ENCODE results near the gene MSI1. TPM values are rescaled to one million over a fixed set of nuclear protein-coding genes. Genes with fewer than 3 reads are reported as not detected.
A peak's percentile ranks its signal among the peaks of the same experiment; 100 is the strongest.

The MSI1 gene
- total RNA-seq (1 to 10 TPM; 2.8 to 9.6 (median 6.4) TPM), polyA plus RNA-seq (1 to 10 TPM; 1.1 to 2.9 TPM)
- long read RNA-seq, donor 1, partial matches to known transcripts, result 1 of 1 reads
- long read RNA-seq, donor 1, other reads (novel, unspliced or antisense), result 0 of 1 reads
- long read RNA-seq, donor 2, partial matches to known transcripts, result 0 of 1 reads
- long read RNA-seq, donor 2, other reads (novel, unspliced or antisense), result 1 of 1 reads
- long read RNA-seq, donor 3, partial matches to known transcripts, result 1 of 4 reads
- long read RNA-seq, donor 3, other reads (novel, unspliced or antisense), result 3 of 4 reads

DNA sequence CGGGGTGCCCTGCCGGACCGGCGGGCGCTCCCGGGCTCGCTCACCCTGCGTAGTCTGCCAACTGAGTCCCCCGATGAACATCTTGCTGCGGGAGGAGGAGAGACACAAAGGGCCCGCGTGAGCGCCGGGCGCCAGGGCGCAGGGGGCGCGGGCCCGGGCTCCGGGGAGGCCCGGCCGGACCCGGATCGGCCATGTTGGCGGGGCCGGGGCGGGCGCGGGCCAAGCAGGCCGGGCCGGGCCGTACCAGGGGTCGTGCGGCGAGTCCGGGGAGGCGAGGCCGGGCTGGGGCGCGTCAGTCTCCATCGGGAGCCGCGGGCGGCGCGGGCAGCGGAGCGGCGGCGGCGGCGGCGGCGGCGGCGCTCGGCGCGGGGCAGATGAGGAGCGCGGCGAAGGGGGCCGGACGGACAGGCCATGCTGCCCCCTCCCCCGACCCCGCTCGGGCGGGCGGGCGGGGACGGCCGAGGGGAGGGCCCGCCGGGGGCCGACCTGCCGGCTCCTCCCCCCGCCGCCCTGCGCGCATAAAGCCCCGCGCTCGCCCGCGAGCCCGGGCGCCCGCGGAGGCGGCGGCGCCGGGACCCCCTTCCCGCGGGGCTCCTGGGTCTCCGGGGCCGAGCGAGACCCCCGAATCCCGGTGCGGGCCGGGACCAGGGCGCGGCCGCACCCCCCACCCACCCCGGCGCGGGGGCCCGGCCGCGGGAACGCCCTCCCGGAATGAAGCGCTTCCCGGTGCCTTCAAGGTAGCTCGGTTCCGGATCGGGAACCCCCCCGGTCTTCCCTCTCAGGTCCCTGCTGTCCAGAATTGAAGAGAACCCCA, at the start of gene MSI1:
Gene MSI1 (minus strand): TSS at position 376 of the 814 bp plus-strand sequence. CDS start 73 bp downstream, at position 303.
- TF ChIP-seq, protein P1, sequence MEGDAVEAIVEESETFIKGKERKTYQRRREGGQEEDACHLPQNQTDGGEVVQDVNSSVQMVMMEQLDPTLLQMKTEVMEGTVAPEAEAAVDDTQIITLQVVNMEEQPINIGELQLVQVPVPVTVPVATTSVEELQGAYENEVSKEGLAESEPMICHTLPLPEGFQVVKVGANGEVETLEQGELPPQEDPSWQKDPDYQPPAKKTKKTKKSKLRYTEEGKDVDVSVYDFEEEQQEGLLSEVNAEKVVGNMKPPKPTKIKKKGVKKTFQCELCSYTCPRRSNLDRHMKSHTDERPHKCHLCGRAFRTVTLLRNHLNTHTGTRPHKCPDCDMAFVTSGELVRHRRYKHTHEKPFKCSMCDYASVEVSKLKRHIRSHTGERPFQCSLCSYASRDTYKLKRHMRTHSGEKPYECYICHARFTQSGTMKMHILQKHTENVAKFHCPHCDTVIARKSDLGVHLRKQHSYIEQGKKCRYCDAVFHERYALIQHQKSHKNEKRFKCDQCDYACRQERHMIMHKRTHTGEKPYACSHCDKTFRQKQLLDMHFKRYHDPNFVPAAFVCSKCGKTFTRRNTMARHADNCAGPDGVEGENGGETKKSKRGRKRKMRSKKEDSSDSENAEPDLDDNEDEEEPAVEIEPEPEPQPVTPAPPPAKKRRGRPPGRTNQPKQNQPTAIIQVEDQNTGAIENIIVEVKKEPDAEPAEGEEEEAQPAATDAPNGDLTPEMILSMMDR (IDR thresholded peaks at IDR 0.05), result no peak
- Histone ChIP-seq H3K27ac (peak within 1 kb of the TSS in 8 of 10 donors; percentile 34 to 69 (median 56)), H3K4me3 (peak within 1 kb of the TSS; percentile 32 to 69 (median 63)), H3K36me3 (no peaks in the 10 kb centered on the region), H3K4me1 (peaks cover 0 to 21% (median 12%) of the 10 kb centered on the region in 9 donors), H3K27me3 (peaks cover 0 to 88% (median 44%) of the 10 kb centered on the region in 7 donors), H3K9me3 (no peaks in the 10 kb centered on the region)
- ATAC-seq (peak in 3 of 8 donors; percentile 22 to 43 (median 38)), DNase-seq (no peak)
- 0 to 1% methylated on average over 51 to 119 of the region's 119 CpGs for WGBS, 2 donors
- intact Hi-C loops (cut with DNase I), result loop anchor here in 1 of 10 donors (10.0 kb wide), 1 partner anchor 46 kb away; no protein-coding TSS in a partner anchor

DNA sequence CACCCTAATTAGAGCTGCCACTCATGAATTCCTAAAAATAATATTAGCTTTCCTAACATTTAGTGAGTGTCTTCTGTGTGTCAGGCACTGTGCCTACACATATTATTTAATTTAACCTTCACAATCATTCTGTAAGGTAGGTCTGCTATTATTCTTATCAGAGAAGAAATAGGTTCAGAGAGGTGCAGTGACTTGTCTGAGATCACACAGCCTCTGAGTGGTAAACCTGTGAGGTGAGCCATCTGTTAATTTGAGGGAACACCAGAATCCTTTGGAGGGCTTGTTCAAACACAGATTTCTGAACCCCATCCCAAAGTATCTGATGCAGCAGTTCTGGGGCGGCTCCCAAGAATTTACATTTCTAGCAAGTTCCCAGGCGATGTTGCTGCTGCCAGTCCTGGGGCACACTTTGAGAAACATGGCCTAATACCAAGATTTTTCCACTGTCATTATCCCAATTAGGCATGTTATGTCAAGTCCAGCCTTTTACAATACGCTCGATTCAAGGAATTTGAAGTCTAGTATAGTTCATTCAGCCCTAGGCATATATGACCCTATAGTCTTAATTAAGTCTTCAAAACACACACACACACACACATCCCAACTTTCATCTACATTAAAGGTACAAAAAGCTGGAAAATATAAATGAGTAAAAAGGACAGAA, 49.1 kb upstream of the MSI1 start:
- DNase-seq (no peak), ATAC-seq (no peak)
- Histone ChIP-seq H3K4me3 (no peak overlapping the region), H3K4me1 (peaks cover 0 to 9% (median 0%) of the 10 kb centered on the region in 9 donors), H3K36me3 (no peaks in the 10 kb centered on the region), H3K27me3 (peaks cover 0 to 4% (median 0%) of the 10 kb centered on the region in 7 donors), H3K27ac (no peak overlapping the region), H3K9me3 (no peaks in the 10 kb centered on the region)
- TF ChIP-seq, protein P1 (IDR thresholded peaks at IDR 0.05), result no peak
- WGBS, 2 donors, result 90 to 92% methylated on average over 4 of the region's 4 CpGs
- intact Hi-C loops (cut with DNase I), result loop anchor here in 2 of 10 donors (5.0 to 10.0 kb wide), 2 partner anchors 46 to 53 kb away; partner anchors contain the start of gene MSI1 (in 1 of the 2)

DNA sequence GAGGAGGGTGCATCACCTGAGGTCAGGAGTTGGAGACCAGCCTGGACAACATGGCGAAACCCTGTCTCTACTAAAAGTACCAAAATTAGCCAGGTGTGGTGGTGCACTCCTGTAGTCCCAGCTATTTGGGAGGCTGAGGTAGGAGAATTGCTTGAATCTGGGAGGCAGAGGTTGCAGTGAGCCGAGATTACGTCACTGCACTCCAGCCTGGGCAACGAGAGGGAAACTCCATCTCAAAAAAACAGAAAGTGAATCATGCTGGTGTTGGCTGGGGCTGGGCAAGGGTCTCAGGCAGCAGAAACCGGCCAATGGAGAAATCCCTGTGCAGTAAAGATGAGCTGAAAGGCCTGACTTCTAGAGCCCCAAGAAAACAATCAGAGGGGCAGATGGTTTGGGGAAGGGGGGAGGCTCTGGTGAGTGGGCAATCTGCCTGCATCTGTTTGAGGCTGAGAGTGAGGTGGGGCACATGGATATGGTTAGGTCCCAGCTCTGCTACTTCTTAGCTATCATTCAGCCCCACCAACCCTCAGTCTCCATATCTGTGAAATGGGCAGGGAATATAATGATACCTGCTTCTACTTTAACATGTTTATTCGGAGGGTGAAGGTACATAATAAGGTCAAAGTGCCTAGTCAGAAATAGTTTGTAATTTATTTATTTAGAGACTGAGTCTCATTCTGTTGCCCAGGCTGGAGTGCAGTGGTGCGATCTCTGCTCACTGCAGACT, 47.7 kb upstream of the MSI1 start:
- intact Hi-C loops (cut with DNase I), result loop anchor here in 2 of 10 donors (5.0 to 10.0 kb wide), 2 partner anchors 44 to 52 kb away; partner anchors contain the start of gene MSI1 (in 1 of the 2)
- H3K4me3 ChIP-seq, result no peak overlapping the region
- TF ChIP-seq, protein P1 (IDR thresholded peaks at IDR 0.05), result no peak
- 85 to 87% methylated on average over 7 of the region's 7 CpGs for WGBS, 2 donors
- H3K9me3 ChIP-seq, result no peaks in the 10 kb centered on the region
- peaks cover 0 to 9% (median 0%) of the 10 kb centered on the region in 9 donors for H3K4me1 ChIP-seq
- H3K27me3 ChIP-seq, result peaks cover 0 to 4% (median 0%) of the 10 kb centered on the region in 7 donors
- DNase-seq (no peak), ATAC-seq (no peak)
- H3K36me3 ChIP-seq, result no peaks in the 10 kb centered on the region
- H3K27ac ChIP-seq, result no peak overlapping the region
